HepG2 (cell line): ENCODE results near the gene CLDN20. TPM values are rescaled to one million over a fixed set of nuclear protein-coding genes. Genes with fewer than 3 reads are reported as not detected.

Experiments
- AHR ChIP-seq: IDR thresholded peaks from 2 replicates; pipeline ENCODE4 v1.6.1; 2018; ENCODE audit warnings: missing genetic modification reagents, missing compliant biosample characterization
- ATF1 ChIP-seq: IDR thresholded peaks from 2 replicates; pipeline ENCODE4 v1.6.1; 2016; ENCODE audit warnings: mild to moderate bottlenecking, control low read depth
- BATF2 ChIP-seq: sonication (generic); formaldehyde crosslinking; IDR thresholded peaks from 2 replicates; pipeline ENCODE4 v1.8.0; 2022; ENCODE audit warnings: mild to moderate bottlenecking, missing genetic modification reagents, moderate library complexity
- CHD2 ChIP-seq: IDR thresholded peaks from 2 replicates; pipeline ENCODE4 v1.6.1; 2011; ENCODE audit warnings: low read depth, low read length, improper control_type of control experiment
- FUBP1 ChIP-seq: sonication (generic); formaldehyde crosslinking; IDR thresholded peaks from 2 replicates; pipeline ENCODE4 v1.5.1; 2020; ENCODE audit warnings: missing genetic modification reagents, mild to moderate bottlenecking, borderline replicate concordance
- GABPA ChIP-seq, 2 experiments: IDR thresholded peaks; 2 replicates each; pipeline ENCODE4 v1.6.1; 2011 to 2016; ENCODE audit warnings: low read depth in 2 of 2, low read length in 1 of 2, missing biosample characterization in 1 of 2, missing genetic modification characterization in 1 of 2
- GLI4 ChIP-seq: sonication (generic); formaldehyde crosslinking; IDR thresholded peaks from 2 replicates; pipeline ENCODE4 v1.5.1; 2020; ENCODE audit warnings: missing genetic modification reagents, mild to moderate bottlenecking, moderate library complexity, borderline replicate concordance
- HNF1A ChIP-seq, 2 experiments: sonication (generic) in 1 of 2; formaldehyde crosslinking in 1 of 2; IDR thresholded peaks; 2 replicates each; pipeline versions ENCODE4 v1.4.0 to v1.6.1; 2016 to 2020; ENCODE audit warnings: borderline replicate concordance in 1 of 2, low read depth in 1 of 2, mild to moderate bottlenecking in 1 of 2, missing genetic modification reagents in 1 of 2
- HOXA3 ChIP-seq: sonication (generic); formaldehyde crosslinking; IDR thresholded peaks from 2 replicates; pipeline ENCODE4 v1.5.0; 2020; ENCODE audit warnings: missing genetic modification reagents
- KDM5B ChIP-seq: sonication (generic); formaldehyde crosslinking; IDR thresholded peaks from 2 replicates; pipeline ENCODE4 v1.4.0; 2020; ENCODE audit warnings: missing genetic modification reagents, mild to moderate bottlenecking, borderline replicate concordance
- KLF6 ChIP-seq: IDR thresholded peaks from 2 replicates; pipeline ENCODE4 v1.8.0; 2016; ENCODE audit warnings: missing biosample characterization, missing genetic modification reagents
- MEIS2 ChIP-seq: sonication (generic); formaldehyde crosslinking; IDR thresholded peaks from 2 replicates; pipeline ENCODE4 v1.9.0; 2021; ENCODE audit warnings: mild to moderate bottlenecking, missing genetic modification reagents
- MTF1 ChIP-seq: sonication (generic); formaldehyde crosslinking; IDR thresholded peaks from 2 replicates; pipeline ENCODE4 v1.5.0; 2020; ENCODE audit warnings: missing genetic modification reagents
- POGK ChIP-seq: sonication (generic); formaldehyde crosslinking; conservative IDR thresholded peaks from 2 replicates; pipeline ENCODE4 v1.8.0; 2022; ENCODE audit warnings: mild to moderate bottlenecking, moderate library complexity, missing genetic modification reagents
- RAD21 ChIP-seq: fragments of 450-650 bp; formaldehyde crosslinking; IDR thresholded peaks from 2 replicates; pipeline ENCODE4 v1.5.0; 2020; ENCODE audit warnings: mild to moderate bottlenecking
- ZNF160 ChIP-seq: sonication (generic); formaldehyde crosslinking; IDR thresholded peaks from 2 replicates; pipeline ENCODE4 v1.8.0; 2022; ENCODE audit warnings: mild to moderate bottlenecking, inconsistent platforms, missing genetic modification reagents
- ZNF253 ChIP-seq: sonication (generic); formaldehyde crosslinking; IDR thresholded peaks from 2 replicates; pipeline ENCODE4 v1.8.0; 2022; ENCODE audit warnings: mild to moderate bottlenecking, missing genetic modification reagents, borderline replicate concordance
- ZNF329 ChIP-seq: sonication (generic); formaldehyde crosslinking; IDR thresholded peaks from 2 replicates; pipeline ENCODE4 v1.9.0; 2021; ENCODE audit warnings: low read depth, mild to moderate bottlenecking, missing genetic modification reagents
- ZNF496 ChIP-seq: sonication (generic); formaldehyde crosslinking; IDR thresholded peaks from 2 replicates; pipeline ENCODE4 v1.8.1; 2023; ENCODE audit warnings: mild to moderate bottlenecking, moderate library complexity, missing genetic modification reagents; ENCODE audit not compliant: insufficient replicate concordance
- ZNF768 ChIP-seq: sonication (generic); formaldehyde crosslinking; IDR thresholded peaks from 2 replicates; pipeline ENCODE4 v1.4.0; 2020; ENCODE audit warnings: missing genetic modification reagents
- polyA plus RNA-seq, 8 experiments: library from polyadenylated mRNA; depleted of rRNA in 3 of 8; stranded (reverse) in 7 of 8; unstranded in 1 of 8; fragments of >200 nt; fragmentation: Illumina TruSeq in 4 of 8; extraction: Trizol in 4 of 8; gene quantifications; 2 replicates each; pipeline versions ENCODE4 v1.2.1 to v1.2.3, GENCODE V29; 2011 to 2016; ENCODE audit warnings: low read depth in 4 of 8, missing spikeins in 1 of 8, mixed read lengths in 1 of 8; ENCODE audit not compliant: insufficient read depth in 1 of 8
- total RNA-seq, 5 experiments: library from RNA; depleted of rRNA; stranded (reverse); fragments of >200 nt; fragmentation: Illumina TruSeq; extraction: Trizol; gene quantifications; 2 replicates each; pipeline ENCODE4 v1.2.3, GENCODE V29; 2016; ENCODE audit warnings: low read depth in 1 of 5

CLDN20 gene
- total and polyA plus RNA-seq, 2 of the 13 experiments (the other 11 are each of a cell fraction or from before 2014, with no cell fraction given), result not detected

GRCh38 chr6:155325700-155326516 lies 62.1 kb downstream of the CLDN20 start (continued):
- peak; percentile 23; the same call in 1 of the 2 replicates for TF ChIP-seq BATF2 (CRISPR knock-in tag)
- no peak for TF ChIP-seq ZNF253
- TF ChIP-seq ZNF496 (CRISPR knock-in tag), result no peak
- no peak for TF ChIP-seq KLF6
- no peak for TF ChIP-seq AHR
- no peak for TF ChIP-seq GABPA (IDR thresholded peaks at IDR 0.05; ENCODE audit: low read depth, low read length)
- TF ChIP-seq GABPA (CRISPR knock-in tag; IDR thresholded peaks at IDR 0.05; ENCODE audit: low read depth), result 0 out of 2 replicates have a peak, but pooled peaks have one; percentile 7
- no peak for TF ChIP-seq POGK (CRISPR knock-in tag)
- no peak for TF ChIP-seq ZNF160 (CRISPR knock-in tag)
- TF ChIP-seq ATF1, result no peak
- no peak for TF ChIP-seq FUBP1 (CRISPR knock-in tag)
- TF ChIP-seq ZNF329 (CRISPR knock-in tag), result no peak
- TF ChIP-seq MEIS2 (CRISPR knock-in tag), result no peak
- TF ChIP-seq HOXA3, result no peak
- TF ChIP-seq KDM5B (CRISPR knock-in tag), result peak; percentile 57; the same call in 1 of the 2 replicates
- 0 out of 2 replicates have a peak, but pooled peaks have one; percentile 8 for TF ChIP-seq RAD21 (CRISPR knock-in tag)
- TF ChIP-seq HNF1A (IDR thresholded peaks at IDR 0.05; ENCODE audit: low read depth), result no peak
- peak; percentile 41; the same call in 1 of the 2 replicates for TF ChIP-seq HNF1A (CRISPR knock-in tag; IDR thresholded peaks at IDR 0.05; ENCODE audit: borderline replicate concordance)
- TF ChIP-seq MTF1 (CRISPR knock-in tag), result no peak
- TF ChIP-seq CHD2, result no peak
- no peak for TF ChIP-seq GLI4 (CRISPR knock-in tag)
- TF ChIP-seq ZNF768 (CRISPR knock-in tag), result no peak
